OCI-LY1 (cell line): ENCODE data around the gene MMP11.
A peak's percentile ranks its signal among the peaks of the same experiment; 100 is the strongest.
"Not testable (repeated sequence)": the region's sequence is repeated elsewhere in the genome, so short reads cannot be mapped to it uniquely, and the experiment has no call there.

Source experiments
- H2AFZ ChIP-seq: fragments of 200-600 bp; sonication (generic), shearing (Covaris generic); 2 replicates; pipeline ENCODE4 v1.6.0; 2014; ENCODE audit warnings: antibody characterized with exemption, mild to moderate bottlenecking, low read length
- H3F3A ChIP-seq: fragments of 200-600 bp; sonication (generic), shearing (Covaris generic); 2 replicates; pipeline ENCODE4 v1.6.0; 2014; ENCODE audit warnings: mild to moderate bottlenecking, antibody characterized with exemption, low read length, moderate library complexity; ENCODE audit not compliant: insufficient read depth
- H3K27ac ChIP-seq: fragments of 200-600 bp; sonication (generic); 2 replicates; pipeline ENCODE4 v1.5.1; 2014; ENCODE audit warnings: low read length, mixed run types, mild to moderate bottlenecking, low read depth; ENCODE audit not compliant: poor library complexity, severe bottlenecking
- H3K27me3 ChIP-seq: fragments of 200-600 bp; sonication (generic); 2 replicates; pipeline ENCODE4 v1.6.0; 2014; ENCODE audit warnings: antibody characterized with exemption, mild to moderate bottlenecking, low read length, moderate library complexity; ENCODE audit not compliant: insufficient read depth
- H3K36me3 ChIP-seq: fragments of 200-600 bp; sonication (generic); 2 replicates; pipeline ENCODE4 v1.6.1; 2014; ENCODE audit warnings: mild to moderate bottlenecking, antibody characterized with exemption, low read length, moderate library complexity, mixed read lengths; ENCODE audit not compliant: insufficient read depth
- H3K4me1 ChIP-seq: fragments of 200-600 bp; sonication (generic); 2 replicates; pipeline ENCODE4 v1.5.1; 2014; ENCODE audit warnings: mild to moderate bottlenecking, low read length, moderate library complexity; ENCODE audit not compliant: insufficient read depth, severe bottlenecking
- H3K4me2 ChIP-seq: fragments of 200-600 bp; sonication (generic), shearing (Covaris generic); 2 replicates; pipeline ENCODE4 v1.6.1; 2014; ENCODE audit warnings: low read length
- H3K4me3 ChIP-seq: fragments of 200-600 bp; sonication (generic); 2 replicates; pipeline ENCODE4 v1.5.1; 2014; ENCODE audit warnings: low read length, low read depth, mild to moderate bottlenecking, mixed read lengths; ENCODE audit not compliant: poor library complexity, severe bottlenecking
- H3K79me2 ChIP-seq: fragments of 200-600 bp; shearing (Covaris generic); 2 replicates; pipeline ENCODE4 v1.6.1; 2016; ENCODE audit warnings: mixed run types, low read length, mixed read lengths; ENCODE audit not compliant: insufficient read depth
- H3K9ac ChIP-seq: fragments of 200-600 bp; sonication (generic), shearing (Covaris generic); 2 replicates; pipeline ENCODE4 v1.6.1; 2014; ENCODE audit warnings: mild to moderate bottlenecking, low read length, mixed read lengths
- H3K9me2 ChIP-seq: fragments of 200-600 bp; sonication (generic), shearing (Covaris generic); 2 replicates; pipeline ENCODE4 v1.6.1; 2014; ENCODE audit warnings: low read depth, mild to moderate bottlenecking, low read length, mixed read lengths
- H3K9me3 ChIP-seq: fragments of 200-600 bp; shearing (Covaris generic); 2 replicates; pipeline ENCODE4 v1.6.1; 2014; ENCODE audit warnings: low read length, mixed read lengths
- H4K20me1 ChIP-seq: fragments of 200-600 bp; sonication (generic), shearing (Covaris generic); 2 replicates; pipeline ENCODE4 v1.6.0; 2016; ENCODE audit warnings: mild to moderate bottlenecking, low read length; ENCODE audit not compliant: insufficient read depth
- EZH2 ChIP-seq: fragments of 200-600 bp; sonication (generic), shearing (Covaris generic); IDR thresholded peaks from 2 replicates; pipeline ENCODE4 v1.8.0; 2017; ENCODE audit warnings: borderline replicate concordance, mixed run types, mild to moderate bottlenecking, antibody characterized with exemption, low read length, moderate library complexity, mixed read lengths
- TF ChIP-seq, protein P1 (sequence below): fragments of 200-600 bp; sonication (generic), shearing (Covaris generic); IDR thresholded peaks from 2 replicates; pipeline ENCODE4 v1.5.1; 2017; ENCODE audit warnings: mild to moderate bottlenecking, antibody characterized with exemption, low read length, moderate library complexity, mixed read lengths

MMP11 gene, protein sequence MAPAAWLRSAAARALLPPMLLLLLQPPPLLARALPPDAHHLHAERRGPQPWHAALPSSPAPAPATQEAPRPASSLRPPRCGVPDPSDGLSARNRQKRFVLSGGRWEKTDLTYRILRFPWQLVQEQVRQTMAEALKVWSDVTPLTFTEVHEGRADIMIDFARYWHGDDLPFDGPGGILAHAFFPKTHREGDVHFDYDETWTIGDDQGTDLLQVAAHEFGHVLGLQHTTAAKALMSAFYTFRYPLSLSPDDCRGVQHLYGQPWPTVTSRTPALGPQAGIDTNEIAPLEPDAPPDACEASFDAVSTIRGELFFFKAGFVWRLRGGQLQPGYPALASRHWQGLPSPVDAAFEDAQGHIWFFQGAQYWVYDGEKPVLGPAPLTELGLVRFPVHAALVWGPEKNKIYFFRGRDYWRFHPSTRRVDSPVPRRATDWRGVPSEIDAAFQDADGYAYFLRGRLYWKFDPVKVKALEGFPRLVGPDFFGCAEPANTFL

GRCh38 chr22:23772649-23773473 is at the start of gene MMP11:
Gene MMP11, plus strand, starts transcription at chr22:23772849. Its CDS starts 22 bp downstream, at chr22:23772871.
- peak within 1 kb of the TSS; percentile 53 for H3K4me3 ChIP-seq
- no peaks in the 10 kb centered on the region for H4K20me1 ChIP-seq
- H3K27ac ChIP-seq, result no peak within 1 kb of the TSS
- H3K4me1 ChIP-seq, result peaks cover 36% of the 10 kb centered on the region
- no peak within 1 kb of the TSS for H2AFZ ChIP-seq
- H3K27me3 ChIP-seq, result 0 out of 2 replicates have a peak, but pooled peaks cover 3% of the 10 kb centered on the region
- TF ChIP-seq, protein P1, sequence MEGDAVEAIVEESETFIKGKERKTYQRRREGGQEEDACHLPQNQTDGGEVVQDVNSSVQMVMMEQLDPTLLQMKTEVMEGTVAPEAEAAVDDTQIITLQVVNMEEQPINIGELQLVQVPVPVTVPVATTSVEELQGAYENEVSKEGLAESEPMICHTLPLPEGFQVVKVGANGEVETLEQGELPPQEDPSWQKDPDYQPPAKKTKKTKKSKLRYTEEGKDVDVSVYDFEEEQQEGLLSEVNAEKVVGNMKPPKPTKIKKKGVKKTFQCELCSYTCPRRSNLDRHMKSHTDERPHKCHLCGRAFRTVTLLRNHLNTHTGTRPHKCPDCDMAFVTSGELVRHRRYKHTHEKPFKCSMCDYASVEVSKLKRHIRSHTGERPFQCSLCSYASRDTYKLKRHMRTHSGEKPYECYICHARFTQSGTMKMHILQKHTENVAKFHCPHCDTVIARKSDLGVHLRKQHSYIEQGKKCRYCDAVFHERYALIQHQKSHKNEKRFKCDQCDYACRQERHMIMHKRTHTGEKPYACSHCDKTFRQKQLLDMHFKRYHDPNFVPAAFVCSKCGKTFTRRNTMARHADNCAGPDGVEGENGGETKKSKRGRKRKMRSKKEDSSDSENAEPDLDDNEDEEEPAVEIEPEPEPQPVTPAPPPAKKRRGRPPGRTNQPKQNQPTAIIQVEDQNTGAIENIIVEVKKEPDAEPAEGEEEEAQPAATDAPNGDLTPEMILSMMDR, result no peak; the same call in 1 of the 2 replicates
- TF ChIP-seq EZH2, result no peak
- H3F3A ChIP-seq, result no peaks in the 10 kb centered on the region
- H3K9me3 ChIP-seq, result no peaks in the 10 kb centered on the region
- H3K9ac ChIP-seq, result peak within 1 kb of the TSS; percentile 56
- peak within 1 kb of the TSS; percentile 89 for H3K4me2 ChIP-seq
- H3K79me2 ChIP-seq, result no peaks in the 10 kb centered on the region
- H3K36me3 ChIP-seq, result no peaks in the 10 kb centered on the region
- H3K9me2 ChIP-seq, result no peaks in the 10 kb centered on the region

- H3K4me3 ChIP-seq, H3K79me2 ChIP-seq, H3K9me2 ChIP-seq, H3F3A ChIP-seq, H4K20me1 ChIP-seq, H3K36me3 ChIP-seq, H3K4me2 ChIP-seq, H3K27me3 ChIP-seq, H3K4me1 ChIP-seq, H3K27ac ChIP-seq, H3K9ac ChIP-seq, H2AFZ ChIP-seq, H3K9me3 ChIP-seq: not testable (repeated sequence)
Observed at GRCh38 chr22:23728108-23728507, 44.5 kb upstream of the MMP11 start.

DNA sequence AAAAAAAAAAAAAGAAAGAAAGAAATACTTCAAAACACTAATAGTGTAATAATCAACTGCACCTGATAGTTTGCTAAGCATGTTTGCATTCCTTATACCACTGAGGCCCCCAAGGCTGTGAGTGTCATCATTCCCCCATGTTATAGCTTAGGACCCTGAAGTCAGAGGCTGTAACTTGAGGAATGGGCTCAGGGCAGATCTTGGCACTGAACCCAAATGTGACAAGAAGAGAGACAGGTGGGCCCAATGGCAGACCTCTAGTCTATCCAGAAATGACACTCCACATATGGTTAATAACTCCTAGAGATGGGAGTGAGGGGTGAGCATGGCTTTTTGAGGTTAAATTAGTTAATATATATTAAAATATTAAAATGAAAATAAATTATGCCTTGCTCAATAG is 35.0 kb upstream of the MMP11 start:
- Histone ChIP-seq H2AFZ (no peak overlapping the region), H3K4me1 (no peaks in the 10 kb centered on the region), H4K20me1 (no peaks in the 10 kb centered on the region), H3K27me3 (no peaks in the 10 kb centered on the region; the same call in 1 of the 2 replicates), H3K4me2 (no peak overlapping the region), H3K9me3 (no peaks in the 10 kb centered on the region), H3K36me3 (0 out of 2 replicates have a peak, but pooled peaks cover under 1% of the 10 kb centered on the region), H3K27ac (no peak overlapping the region), H3F3A (no peaks in the 10 kb centered on the region; the same call in 1 of the 2 replicates), H3K9me2 (no peaks in the 10 kb centered on the region), H3K4me3 (no peak overlapping the region), H3K79me2 (no peaks in the 10 kb centered on the region), H3K9ac (no peak overlapping the region)
- no peak for TF ChIP-seq EZH2
- TF ChIP-seq, protein P1, result no peak
